COR-L47 (cell line): ENCODE data around the gene BTNL8.

Experiments
- DNase-seq: peaks from one replicate; lab custom pipeline; 2025; lab: John Stamatoyannopoulos, UW

The BTNL8 gene

GRCh38 chr5:180969406-180969805, 70.4 kb downstream of the BTNL8 start:
- DNase-seq = no peak

GRCh38 chr5:180970336-180970735, 71.4 kb downstream of the BTNL8 start:
- DNase-seq = no peak

GRCh38 chr5:180970875-180971274, 71.9 kb downstream of the BTNL8 start:
- no peak for DNase-seq

GRCh38 chr5:180974612-180975315, 75.8 kb downstream of the BTNL8 start:
- DNase-seq = no peak

GRCh38 chr5:180975338-180975737, 76.4 kb downstream of the BTNL8 start:
- no peak for DNase-seq

- DNase-seq = no peak
Observed at GRCh38 chr5:180976518-180976917, 77.6 kb downstream of the BTNL8 start.

- DNase-seq = no peak
Observed at GRCh38 chr5:180977852-180978251, 78.9 kb downstream of the BTNL8 start.

- DNase-seq = no peak
Observed at GRCh38 chr5:180982008-180982741, 83.2 kb downstream of the BTNL8 start.

GRCh38 chr5:180988016-180988415, 89.1 kb downstream of the BTNL8 start:
- DNase-seq = no peak

GRCh38 chr5:180988592-180988991, 89.6 kb downstream of the BTNL8 start, which contains the start of gene BTNL3:
BTNL3 (plus strand) TSS chr5:180988846; CDS start chr5:180989029, 183 bp downstream.
- no peak for DNase-seq

- DNase-seq = no peak
Observed at GRCh38 chr5:180990086-180990881, 91.3 kb downstream of the BTNL8 start.

GRCh38 chr5:180990882-180991242, 91.9 kb downstream of the BTNL8 start:
- no peak for DNase-seq
